GM12873 (cell line): ENCODE measurements around the gene FOXD3.

Experiments
- TF ChIP-seq, protein P1 (sequence below): IDR thresholded peaks from 2 replicates; pipeline ENCODE4 v1.5.1; 2012; ENCODE audit warnings: low read depth, mild to moderate bottlenecking, moderate library complexity, low read length, control low read depth; ENCODE audit not compliant: insufficient read depth; ENCODE audit errors: missing control alignments

FOXD3 gene

DNA sequence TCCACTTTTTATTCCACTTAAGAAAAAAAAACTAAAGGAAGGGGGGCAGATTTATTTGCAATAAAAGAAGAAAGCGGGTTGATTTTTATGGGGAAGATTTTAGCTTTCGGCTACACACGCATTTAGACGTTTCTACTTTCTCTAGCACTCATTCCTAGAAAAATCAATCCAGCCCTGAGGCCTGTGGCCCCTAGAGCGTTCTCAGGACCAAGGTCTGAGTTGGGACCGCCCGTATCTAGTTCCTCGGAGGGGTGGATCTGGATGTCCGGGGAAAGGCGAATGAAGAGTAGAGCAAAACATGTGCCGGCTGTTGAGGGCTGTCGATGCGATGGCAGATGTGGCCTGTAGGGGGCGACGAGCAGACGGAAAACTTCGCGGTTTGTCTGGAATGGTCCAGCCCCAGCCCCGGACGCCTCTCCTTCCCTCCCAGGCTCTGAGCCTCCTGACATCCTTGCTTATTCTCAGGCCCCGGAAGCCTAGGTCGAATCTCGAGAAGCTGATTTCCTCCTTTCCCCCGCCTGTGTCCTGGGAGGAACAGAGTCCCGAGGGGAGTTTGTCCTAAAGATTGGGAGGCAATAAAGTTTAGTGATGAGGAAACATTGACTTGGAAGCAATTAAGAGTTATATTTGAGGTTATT lies 5.2 kb downstream of the FOXD3 start:
- TF ChIP-seq, protein P1, sequence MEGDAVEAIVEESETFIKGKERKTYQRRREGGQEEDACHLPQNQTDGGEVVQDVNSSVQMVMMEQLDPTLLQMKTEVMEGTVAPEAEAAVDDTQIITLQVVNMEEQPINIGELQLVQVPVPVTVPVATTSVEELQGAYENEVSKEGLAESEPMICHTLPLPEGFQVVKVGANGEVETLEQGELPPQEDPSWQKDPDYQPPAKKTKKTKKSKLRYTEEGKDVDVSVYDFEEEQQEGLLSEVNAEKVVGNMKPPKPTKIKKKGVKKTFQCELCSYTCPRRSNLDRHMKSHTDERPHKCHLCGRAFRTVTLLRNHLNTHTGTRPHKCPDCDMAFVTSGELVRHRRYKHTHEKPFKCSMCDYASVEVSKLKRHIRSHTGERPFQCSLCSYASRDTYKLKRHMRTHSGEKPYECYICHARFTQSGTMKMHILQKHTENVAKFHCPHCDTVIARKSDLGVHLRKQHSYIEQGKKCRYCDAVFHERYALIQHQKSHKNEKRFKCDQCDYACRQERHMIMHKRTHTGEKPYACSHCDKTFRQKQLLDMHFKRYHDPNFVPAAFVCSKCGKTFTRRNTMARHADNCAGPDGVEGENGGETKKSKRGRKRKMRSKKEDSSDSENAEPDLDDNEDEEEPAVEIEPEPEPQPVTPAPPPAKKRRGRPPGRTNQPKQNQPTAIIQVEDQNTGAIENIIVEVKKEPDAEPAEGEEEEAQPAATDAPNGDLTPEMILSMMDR, result peak; percentile 91

DNA sequence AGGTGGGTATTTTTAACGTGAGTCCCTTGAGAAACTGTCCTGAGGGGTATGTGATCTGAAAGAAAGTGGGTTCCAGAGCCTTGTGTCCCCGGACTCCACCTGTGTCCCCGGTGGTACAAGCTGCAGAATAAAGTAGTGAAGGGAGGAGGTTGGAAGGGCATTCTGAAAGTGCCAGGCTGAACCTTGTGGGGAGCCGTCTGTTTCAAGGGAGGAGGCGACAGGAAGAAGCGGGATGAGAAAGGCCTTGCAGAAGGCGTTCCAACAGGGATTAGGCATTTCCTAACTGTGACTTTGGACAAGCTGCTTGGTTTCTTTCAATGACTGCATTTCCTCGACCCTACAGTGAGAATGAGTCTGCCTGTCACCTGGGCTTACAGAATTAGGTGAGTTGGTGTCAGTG lies 5.8 kb downstream of the FOXD3 start:
- TF ChIP-seq, protein P1, result no peak

DNA sequence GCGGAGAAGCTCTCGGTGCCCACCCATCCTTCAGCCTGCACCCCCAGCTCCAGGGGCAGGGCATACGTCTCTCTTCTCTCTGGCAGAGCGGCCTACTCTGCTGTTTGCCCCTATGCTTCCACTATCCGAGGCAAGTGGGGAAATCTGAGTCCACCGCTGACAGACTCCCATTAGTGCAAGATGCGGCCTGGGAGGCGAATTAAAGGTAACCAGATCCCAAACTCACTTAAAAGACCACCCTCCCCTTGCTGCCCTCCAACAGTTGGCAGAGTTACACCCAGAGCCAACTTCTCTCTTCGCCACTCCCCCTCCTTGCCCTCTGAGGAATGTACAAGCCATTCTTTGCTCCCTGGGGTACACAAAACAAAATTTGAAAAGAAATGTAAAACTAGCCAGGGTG lies 6.4 kb downstream of the FOXD3 start:
- TF ChIP-seq, protein P1, result no peak

DNA sequence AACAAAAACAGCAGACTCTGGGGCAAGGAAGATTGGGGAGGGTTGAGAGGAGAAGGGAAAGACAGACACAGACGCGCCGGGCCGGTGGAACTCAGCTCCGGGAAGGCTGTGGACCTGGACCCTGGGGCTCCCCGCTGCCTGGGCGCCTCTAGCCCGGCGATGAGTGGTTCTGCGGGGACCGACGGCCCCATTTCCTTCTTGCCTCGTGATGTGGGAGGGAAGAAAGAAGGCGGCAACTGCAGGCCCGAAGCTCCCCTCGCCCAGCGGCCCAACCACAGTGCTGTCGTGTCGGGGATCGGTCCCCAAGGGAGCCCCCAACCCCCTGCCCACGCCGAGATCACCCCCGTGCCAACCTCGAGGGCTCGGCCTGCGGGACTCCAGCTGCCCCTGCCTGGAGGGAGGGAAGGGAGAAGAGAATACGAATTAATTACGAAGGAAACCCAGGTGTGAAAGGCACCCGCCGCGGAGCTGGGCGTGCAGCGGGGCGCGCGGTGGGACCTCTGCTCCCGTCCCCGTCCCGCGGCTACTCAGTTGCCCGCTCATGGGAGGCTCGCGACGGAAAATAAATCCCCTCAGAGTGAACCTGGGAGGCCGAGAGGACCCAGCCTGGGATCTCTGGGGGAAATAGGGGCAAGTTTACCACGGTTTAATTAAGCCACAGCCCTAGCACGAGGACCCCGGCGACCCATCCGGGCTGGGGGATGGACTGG lies 7.4 kb downstream of the FOXD3 start:
- TF ChIP-seq, protein P1, result no peak

DNA sequence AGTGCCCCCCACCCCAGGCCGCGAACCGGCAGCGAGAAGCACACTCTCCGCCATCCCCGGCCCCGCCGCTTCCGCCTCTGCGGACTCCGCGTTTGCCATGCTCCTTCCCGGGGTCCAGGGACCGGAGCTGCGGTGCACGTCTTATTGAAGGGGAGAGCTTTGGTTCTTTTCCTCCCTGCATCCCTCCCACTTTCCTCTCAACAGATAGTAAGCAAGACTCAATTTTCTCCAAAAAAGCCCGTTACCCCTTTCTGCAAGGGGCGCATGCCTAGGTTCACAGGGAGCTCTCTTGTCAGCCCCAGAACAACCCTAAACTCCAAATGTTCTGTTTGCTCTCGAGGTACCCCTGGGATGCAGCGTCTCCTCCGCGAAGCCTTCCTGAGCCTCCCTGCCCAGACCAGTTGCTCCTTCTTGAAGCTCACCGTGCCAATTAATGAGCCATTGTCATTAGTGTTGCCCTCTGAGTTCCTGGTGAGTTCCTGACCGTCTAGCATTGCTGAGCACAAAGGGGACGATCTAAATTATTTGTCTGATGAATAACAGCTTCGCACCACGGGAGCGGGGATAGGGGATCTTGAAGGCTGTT lies 8.1 kb downstream of the FOXD3 start:
- TF ChIP-seq, protein P1, result no peak

DNA sequence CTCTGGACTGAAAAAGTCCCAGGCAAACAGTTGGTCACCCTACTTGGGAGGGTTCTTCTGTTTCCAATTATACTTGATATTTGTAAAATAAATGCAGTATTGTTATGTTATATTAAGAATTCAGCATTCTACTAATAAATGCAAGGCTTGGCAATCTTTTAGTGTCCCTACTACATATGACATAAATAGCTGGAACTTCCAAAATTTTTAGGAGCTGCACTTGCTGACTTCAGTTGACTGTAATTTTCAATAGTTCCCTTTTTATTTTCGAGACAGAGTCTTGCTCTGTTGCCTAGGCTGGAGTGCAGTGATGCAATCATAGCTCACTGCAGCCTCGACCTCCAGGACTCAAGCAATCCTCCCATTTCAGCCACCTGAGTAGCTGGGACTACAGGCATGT lies 20.0 kb downstream of the FOXD3 start:
- TF ChIP-seq, protein P1, result no peak

DNA sequence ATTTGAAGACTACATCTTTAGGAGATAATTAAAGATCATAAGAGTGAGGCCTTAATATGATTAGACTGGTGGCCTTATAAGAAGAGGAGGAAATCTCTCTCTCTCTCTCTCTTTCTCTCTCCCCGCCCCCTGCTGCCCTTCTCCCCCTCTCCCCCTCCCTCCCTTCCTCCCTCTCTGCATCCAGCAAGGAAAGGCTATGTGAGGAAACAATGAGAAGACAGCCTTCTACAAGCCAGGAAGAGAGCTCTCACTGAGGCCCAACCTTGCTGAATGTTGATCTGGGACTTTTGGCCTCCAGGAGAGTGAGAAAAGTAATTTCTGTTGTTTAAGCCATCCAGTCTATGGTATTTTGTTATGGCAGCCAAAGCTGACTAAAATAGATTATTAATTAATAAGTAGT lies 21.6 kb downstream of the FOXD3 start:
- TF ChIP-seq, protein P1, result no peak
